NCI-H1930 (cell line): ENCODE results near the gene CPNE6.
A peak's percentile ranks its signal among the peaks of the same experiment; 100 is the strongest.
"Not testable (repeated sequence)": the region's sequence is repeated elsewhere in the genome, so short reads cannot be mapped to it uniquely, and the experiment has no call there.

Experiments
- DNase-seq, 2 experiments: peaks; one replicate each; lab custom pipeline; 2025; lab: John Stamatoyannopoulos, UW

Gene CPNE6

GRCh38 chr14:24105609-24106239 is 34.4 kb downstream of the CPNE6 start:
- DNase-seq: not testable (repeated sequence)

DNA sequence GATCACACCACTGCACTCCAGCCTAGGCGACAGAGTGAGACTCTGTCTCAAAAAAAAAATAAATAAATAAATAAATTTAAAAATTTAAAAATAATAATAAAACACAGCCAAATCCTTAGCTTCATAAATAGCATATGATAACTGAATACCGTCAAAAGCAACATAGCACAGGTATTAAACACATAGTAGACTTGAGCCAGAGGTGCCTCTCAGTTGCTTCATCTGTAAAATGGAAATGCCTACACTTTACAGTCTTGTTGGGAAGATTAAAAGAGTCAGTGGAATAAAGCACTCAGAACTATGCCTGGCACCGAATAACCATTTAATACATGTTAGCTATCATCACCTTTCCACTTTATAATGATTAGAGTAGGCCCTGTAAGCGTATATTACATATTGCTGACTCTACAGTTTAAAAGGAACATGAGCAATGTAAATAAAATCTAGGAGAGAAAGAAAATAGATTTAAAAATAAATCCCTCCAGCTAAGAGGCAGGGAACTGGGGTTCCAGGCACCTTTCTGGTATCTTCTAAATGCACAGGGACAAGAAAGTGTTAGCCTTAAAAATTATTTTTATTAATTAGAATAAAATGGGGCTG is 35.4 kb downstream of the CPNE6 start:
- no peak for DNase-seq

DNA sequence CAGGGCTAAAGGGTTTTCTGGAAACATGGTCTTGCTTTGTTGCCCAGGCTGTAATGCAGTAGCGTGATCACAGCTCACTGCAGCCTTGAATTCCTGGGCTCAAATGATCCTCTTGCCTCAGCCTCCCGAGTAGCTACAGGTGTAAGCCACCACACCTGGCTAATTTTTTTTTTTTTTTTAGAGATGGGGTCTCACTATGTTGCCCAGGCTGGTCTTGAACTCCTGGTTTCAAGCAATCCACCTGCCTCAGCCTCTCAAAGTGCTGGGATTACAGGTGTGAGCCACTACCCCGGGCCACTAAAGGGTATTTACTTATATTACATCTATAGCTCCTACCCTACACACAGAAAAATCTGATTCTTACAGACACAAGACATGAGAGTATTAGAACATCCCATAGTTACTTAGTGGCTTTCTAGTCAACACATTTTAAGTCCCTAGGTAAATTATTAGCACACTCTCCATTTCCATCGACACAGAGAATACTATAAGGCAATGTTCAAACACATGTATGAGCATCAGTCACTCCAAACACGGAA is 37.0 kb downstream of the CPNE6 start:
- DNase-seq: no peak

DNA sequence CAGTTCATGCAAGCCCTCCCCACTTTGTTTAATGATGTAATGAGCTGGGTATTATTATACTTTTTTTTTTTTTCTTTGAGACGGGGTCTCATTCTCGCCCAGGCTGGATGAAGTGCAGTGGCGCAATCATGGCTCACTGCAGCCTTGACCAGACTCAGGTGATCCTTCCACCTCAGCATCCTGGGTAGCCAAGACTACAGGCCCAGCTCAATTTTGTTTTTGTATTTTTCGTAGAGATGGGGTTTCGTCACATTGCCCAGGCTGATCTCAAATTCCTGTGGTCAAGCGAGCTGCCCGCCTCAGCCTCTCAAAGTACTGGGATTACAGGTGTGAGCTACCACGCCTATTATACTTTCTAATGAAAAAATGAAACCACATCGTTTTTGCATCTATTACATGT is 38.7 kb downstream of the CPNE6 start:
- DNase-seq: no peak

DNA sequence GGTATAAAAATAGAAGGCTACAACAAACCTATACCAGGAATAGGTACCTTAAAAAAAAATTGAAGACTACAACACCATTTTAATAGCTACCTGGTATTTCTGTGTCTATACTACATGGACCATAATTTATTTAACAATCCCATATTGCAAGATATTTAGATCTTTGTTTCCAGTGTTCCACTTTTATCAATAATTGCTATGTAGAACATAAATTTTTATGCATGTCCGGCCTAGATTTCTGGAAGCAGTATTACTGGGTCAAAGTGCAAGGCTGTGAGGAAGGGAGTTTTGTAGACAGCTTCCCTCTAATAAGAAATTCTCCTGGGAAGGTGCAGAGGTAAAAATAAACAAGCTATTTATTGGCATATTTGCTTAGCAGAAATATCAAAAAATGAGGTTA is 39.2 kb downstream of the CPNE6 start:
- DNase-seq: no peak

DNA sequence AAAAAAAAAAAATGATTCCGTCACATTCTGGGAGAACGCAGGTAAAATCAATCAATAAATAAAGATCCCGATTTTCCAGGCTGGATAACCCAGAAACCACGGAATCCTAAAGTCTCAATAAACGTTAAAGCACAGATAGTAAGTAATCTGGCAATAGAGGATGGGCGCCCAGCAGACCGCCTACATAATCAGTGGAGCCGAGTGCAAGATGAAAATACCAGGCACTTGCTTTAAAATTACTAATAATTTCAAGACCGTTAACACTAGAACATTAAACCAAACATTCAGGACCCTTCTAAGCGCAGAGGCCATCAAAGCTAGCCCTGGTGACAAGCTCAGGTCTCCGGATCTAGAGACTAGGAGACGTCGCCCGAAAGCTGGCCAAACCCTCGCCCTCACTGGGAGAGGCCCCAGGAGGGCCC is 42.0 kb downstream of the CPNE6 start:
- no peak for DNase-seq

DNA sequence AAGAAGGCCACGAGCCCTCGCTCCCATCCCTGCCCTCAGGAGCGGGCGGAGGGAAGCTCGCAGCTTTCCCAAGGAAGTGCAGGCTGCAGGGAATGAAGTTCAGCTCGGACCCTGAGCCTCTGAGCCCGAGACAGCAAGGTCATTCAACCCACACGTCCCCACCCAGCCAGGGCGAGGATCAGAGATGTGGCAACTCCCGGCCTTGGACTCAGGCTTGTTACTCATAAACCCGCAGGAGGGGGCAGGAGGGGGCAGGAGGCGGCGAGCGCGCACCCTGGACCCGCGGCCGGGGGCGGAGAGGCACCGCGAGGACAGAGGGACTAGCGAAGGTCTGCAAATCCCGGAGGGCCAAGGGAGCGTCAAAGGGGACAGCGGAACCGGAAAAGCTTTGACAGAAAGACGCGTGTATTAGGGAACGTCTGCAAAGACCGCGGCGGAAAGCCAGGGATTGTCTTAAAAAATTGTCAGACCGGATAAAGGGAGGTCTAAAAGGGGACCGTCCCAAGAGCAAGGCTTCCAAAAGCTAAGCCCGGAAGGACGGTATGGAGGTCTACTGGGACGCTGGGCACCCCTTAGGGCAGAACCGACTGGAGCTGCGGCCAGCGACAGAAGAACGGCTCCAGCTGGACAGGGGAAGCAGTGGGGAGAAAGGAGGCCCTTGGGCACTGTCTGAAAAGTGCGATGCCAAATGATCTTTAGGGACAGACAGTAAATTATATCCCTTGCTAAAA is 42.6 kb downstream of the CPNE6 start:
- peak; percentile 67 to 68 for DNase-seq

DNA sequence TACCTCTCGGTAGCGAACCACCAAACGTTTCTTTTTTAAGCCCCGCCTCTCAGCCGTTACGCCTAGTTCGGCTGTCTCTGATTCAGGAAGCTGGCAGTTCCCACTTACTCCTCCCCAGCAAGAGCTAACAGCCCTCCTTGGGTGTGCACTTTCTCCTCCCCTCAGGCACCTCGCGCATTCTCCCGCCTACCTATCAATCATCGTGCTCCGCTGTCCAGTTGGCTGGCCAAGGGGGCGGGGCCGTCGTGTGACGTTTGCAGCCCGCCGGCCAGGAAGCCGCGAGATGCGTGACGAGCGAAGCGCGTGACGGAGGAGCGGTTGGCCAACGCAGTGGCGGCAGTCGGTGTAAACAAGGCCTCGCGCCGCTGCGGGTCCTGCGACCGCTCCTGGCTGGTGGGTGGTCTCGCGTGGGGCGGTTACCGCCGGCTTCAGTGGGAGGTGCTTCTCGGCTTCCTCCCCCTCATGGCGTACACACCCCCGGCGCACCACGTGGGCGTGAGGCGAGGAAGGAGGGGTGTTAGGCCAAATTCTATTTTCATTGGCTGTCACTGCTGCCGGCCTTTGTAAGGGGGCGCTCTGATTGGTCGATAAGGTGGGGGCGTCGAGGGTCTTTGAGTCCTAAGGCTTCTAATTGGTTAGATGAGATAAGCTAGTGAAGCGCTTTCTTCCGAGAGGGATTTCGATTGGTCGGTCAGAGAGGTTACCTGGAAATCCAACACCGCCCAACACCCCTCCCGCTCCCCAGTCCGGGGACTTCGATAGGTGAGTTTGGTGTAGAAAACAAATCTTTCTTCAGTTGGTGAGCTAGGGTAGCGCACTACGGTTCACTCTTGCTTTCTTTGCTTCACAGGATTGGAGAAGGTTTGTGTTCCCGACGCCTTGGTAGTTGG is 43.4 kb downstream of the CPNE6 start, which contains the start of the genes DCAF11 and NRL:
Gene DCAF11, plus strand, starts transcription at position 246 of the 890 bp plus-strand sequence. CDS start 818 bp downstream, outside the sequence.
Gene NRL, minus strand, starts transcription at position 418 of the 890 bp plus-strand sequence. CDS start 32,101 bp downstream, outside the sequence.
- peak; percentile 98 for DNase-seq

GRCh38 chr14:24115422-24116127 is 44.2 kb downstream of the CPNE6 start:
- no peak for DNase-seq

DNA sequence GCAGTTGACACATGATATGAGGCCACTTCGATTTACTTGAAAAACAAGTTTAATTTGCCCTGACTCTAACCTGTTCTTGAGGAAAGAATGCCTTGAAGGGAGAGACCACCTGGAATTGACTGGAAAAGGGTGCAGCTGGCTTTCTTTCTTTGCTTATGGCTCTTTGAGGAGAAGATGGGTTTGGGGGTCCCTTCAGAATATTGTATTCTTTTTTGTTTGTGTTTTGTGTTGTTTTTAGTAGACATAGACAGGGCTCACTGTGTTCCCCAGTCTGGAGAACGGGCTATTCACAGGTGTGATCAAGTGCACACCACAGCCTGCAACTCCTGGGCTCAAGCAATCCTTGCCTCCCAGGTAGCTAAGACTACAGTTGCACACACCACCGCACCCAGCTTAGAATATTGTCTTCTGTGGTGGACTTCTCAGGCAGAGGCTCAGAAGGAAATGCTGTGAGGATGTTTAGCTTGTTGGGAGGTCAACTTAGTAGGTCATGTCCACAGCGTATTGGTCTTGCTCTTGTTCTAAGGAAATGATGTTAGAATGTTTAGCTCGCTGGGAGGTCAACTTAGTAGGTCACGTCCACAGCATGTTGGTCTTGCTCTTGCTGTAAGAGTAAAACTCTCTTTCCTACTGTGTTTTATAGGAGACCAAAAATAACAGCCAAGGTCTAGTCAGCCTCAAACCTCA is 44.9 kb downstream of the CPNE6 start:
- DNase-seq: no peak

- no peak for DNase-seq
These were observed 45.8 kb downstream of the CPNE6 start for GRCh38 chr14:24117179-24117578.

DNA sequence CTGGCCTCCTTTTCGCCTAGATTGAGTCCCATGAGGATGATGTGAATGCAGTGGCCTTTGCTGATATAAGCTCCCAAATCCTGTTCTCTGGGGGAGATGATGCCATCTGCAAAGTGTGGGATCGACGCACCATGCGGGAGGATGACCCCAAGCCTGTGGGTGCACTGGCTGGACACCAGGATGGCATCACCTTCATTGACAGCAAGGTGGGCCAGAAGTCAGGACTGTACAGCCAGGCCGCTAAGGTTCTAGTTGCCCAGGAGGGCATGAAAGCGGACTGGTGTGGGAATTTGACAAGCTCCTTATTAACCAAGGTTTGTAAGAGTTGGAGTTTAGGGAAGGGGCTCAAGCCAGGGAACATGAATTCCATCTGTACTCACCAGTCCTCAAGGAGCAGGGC is 48.3 kb downstream of the CPNE6 start:
- DNase-seq: no peak

GRCh38 chr14:24121210-24121609 is 49.8 kb downstream of the CPNE6 start:
- no peak for DNase-seq

DNA sequence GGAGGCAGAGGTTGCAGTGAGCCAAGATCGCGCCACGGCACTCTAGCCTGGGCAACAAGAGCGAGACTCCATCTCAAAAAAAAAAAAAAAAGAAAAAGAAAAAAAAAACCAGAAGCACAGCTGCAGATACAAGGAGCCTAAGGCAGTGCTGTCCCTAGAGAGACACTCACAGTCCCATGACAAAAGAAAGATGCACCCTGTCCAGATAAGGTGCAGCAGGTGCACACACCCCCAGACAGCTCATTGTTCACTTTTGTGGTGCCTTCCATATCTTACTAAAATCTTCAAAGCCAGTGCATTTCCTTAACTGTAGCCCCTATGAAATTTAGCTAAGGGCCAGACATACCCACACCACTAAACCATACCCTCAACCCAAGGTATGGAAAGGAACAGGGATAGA is 51.1 kb downstream of the CPNE6 start:
- DNase-seq: no peak

DNA sequence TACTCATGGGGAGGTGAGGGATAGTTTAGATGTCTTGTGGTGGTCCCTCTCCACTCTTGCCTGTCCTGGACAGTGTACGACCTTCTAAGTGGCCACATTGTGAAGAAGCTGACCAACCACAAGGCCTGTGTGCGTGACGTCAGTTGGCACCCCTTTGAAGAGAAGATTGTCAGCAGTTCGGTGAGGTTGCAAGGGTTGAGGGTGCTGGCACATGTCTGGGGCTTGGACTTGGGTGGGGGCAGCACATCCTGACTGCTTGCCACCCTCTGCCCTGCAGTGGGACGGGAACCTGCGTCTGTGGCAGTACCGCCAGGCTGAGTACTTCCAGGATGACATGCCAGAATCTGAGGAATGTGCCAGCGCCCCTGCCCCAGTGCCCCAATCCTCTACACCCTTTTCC is 51.5 kb downstream of the CPNE6 start:
- DNase-seq: no peak

DNA sequence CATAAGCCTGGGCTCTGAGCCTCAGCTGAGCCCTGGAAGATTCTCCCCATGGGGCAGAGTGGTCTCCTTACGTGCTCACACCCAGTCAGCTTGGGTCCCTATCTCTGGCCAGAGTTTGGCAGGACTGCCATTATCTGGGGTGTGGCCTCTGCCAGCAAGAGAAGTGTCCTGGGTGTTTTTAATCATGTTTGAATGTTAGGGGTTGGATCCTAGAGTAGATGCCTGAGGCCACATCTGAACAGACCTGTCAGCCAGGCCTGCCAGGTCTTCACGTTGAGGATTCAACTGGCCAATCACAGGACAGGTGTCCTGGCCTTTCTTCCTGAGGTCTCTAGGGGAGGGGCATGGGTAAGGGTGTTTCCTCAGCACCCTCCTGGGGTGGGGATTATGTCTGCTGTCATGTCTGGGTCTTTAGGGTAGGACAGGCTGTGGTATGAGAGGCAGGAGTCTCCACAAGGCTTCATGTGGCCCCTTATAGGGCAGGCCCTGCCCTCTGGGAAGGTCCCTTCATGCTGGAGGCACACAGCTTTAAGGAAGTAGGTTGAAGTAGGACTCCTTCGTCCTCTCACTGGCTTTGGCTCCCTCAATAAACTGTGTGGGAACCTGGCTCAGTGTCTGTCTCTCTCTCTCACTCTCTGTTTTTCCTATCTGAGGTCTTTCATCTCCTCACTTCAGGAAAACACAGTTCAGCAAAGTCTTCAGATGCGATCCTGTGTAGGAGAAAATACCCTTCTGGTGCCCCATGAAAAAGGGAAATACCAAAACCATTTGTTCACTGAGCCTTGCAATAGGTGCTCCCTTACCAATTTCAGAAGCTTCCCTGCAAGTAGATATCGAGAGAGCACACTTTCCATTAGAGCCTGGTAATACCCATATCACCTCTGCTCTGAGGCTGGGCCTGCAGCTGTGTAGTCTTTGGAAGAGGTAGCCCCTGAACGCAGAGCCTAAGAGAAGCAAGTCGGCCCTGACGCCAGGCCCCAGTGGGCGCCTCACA is 52.4 kb downstream of the CPNE6 start:
- no peak for DNase-seq

DNA sequence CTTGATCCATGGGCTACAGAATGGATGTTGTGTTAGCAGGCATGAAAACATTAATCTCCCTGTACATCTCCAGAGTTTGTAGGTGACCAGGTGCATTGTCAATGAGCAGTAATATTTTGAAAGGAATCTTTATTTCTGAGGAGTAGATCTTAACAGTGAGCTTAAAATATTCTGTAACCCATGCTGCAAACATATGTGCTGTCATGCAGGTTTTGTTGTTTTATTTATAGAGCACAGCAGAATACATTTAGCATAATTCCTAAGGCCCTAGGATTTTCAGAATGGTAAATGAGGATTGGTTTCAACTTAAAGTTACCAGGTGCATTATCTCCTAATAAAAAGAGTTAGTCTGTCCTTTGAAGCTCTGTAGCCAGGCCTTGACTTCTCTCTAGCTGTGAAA is 55.6 kb downstream of the CPNE6 start:
- no peak for DNase-seq

- DNase-seq: no peak
These were observed 56.3 kb downstream of the CPNE6 start for GRCh38 chr14:24127673-24128072.
